HEK293 (cell line): ENCODE measurements around the gene CAMTA2.

Source experiments
- BCL11A ChIP-seq: fragments of 450-650 bp; formaldehyde crosslinking; IDR thresholded peaks from 2 replicates; pipeline ENCODE4 v1.5.1; 2016; ENCODE audit warnings: low read depth, missing biosample characterization, missing genetic modification characterization
- GLI2 ChIP-seq: fragments of 450-650 bp; formaldehyde crosslinking; IDR thresholded peaks from 2 replicates; pipeline ENCODE4; 2017; ENCODE audit warnings: missing biosample characterization, missing genetic modification characterization, low read depth, borderline replicate concordance
- HIC1 ChIP-seq: fragments of 450-650 bp; formaldehyde crosslinking; IDR thresholded peaks from 2 replicates; pipeline ENCODE4 v1.5.1; 2016; ENCODE audit warnings: missing biosample characterization, missing genetic modification characterization
- HOXC10 ChIP-seq: sonication (generic); formaldehyde crosslinking; IDR thresholded peaks from 2 replicates; pipeline ENCODE4 v1.8.1; 2023; ENCODE audit warnings: mild to moderate bottlenecking, missing genetic modification reagents
- INSM2 ChIP-seq: fragments of 450-650 bp; formaldehyde crosslinking; IDR thresholded peaks from 2 replicates; pipeline ENCODE4 v1.5.1; 2016; ENCODE audit warnings: missing biosample characterization, missing genetic modification characterization
- SP2 ChIP-seq: fragments of 450-650 bp; formaldehyde crosslinking; IDR thresholded peaks from 2 replicates; pipeline ENCODE4 v1.5.1; 2016; ENCODE audit warnings: missing biosample characterization, missing genetic modification characterization
- ZBTB17 ChIP-seq: fragments of 450-650 bp; formaldehyde crosslinking; IDR thresholded peaks from 2 replicates; pipeline ENCODE4 v1.5.1; 2016; ENCODE audit warnings: missing biosample characterization, missing genetic modification characterization
- ZBTB44 ChIP-seq: fragments of 450-650 bp; IDR thresholded peaks from 2 replicates; pipeline ENCODE4 v1.5.1; 2018; ENCODE audit warnings: missing biosample characterization, mild to moderate bottlenecking, missing genetic modification characterization
- ZBTB49 ChIP-seq: fragments of 450-650 bp; formaldehyde crosslinking; IDR thresholded peaks from 2 replicates; pipeline ENCODE4 v1.5.1; 2016; ENCODE audit warnings: missing biosample characterization, missing genetic modification characterization, low read depth
- ZBTB6 ChIP-seq: fragments of 450-650 bp; formaldehyde crosslinking; IDR thresholded peaks from 2 replicates; pipeline ENCODE4 v1.5.1; 2017; ENCODE audit warnings: missing biosample characterization, missing genetic modification characterization
- ZEB2 ChIP-seq: fragments of 450-650 bp; formaldehyde crosslinking; IDR thresholded peaks from 2 replicates; pipeline ENCODE4 v1.5.1; 2016; ENCODE audit warnings: missing biosample characterization, missing genetic modification characterization
- ZFP69B ChIP-seq: fragments of 450-650 bp; formaldehyde crosslinking; IDR thresholded peaks from 2 replicates; pipeline ENCODE4 v1.5.1; 2016; ENCODE audit warnings: missing biosample characterization, missing genetic modification characterization
- ZNF239 ChIP-seq: fragments of 450-650 bp; formaldehyde crosslinking; IDR thresholded peaks from 2 replicates; pipeline ENCODE4 v1.5.1; 2016; ENCODE audit warnings: missing biosample characterization, missing genetic modification characterization
- ZNF248 ChIP-seq: fragments of 450-650 bp; formaldehyde crosslinking; IDR thresholded peaks from 2 replicates; pipeline ENCODE4 v1.5.1; 2017; ENCODE audit warnings: missing biosample characterization, missing genetic modification characterization
- ZNF280C ChIP-seq: fragments of 450-650 bp; formaldehyde crosslinking; IDR thresholded peaks from 2 replicates; pipeline ENCODE4 v1.5.1; 2016; ENCODE audit warnings: missing biosample characterization, missing genetic modification characterization
- ZNF302 ChIP-seq: fragments of 450-650 bp; formaldehyde crosslinking; IDR thresholded peaks from 2 replicates; pipeline ENCODE4 v1.5.1; 2016; ENCODE audit warnings: missing biosample characterization, missing genetic modification characterization, low read depth
- ZNF366 ChIP-seq: fragments of 450-650 bp; formaldehyde crosslinking; conservative IDR thresholded peaks from 2 replicates; pipeline ENCODE4 v1.5.1; 2016; ENCODE audit warnings: missing biosample characterization, missing genetic modification characterization
- ZNF37A ChIP-seq: fragments of 450-650 bp; IDR thresholded peaks from 2 replicates; pipeline ENCODE4 v1.5.1; 2018; ENCODE audit warnings: missing biosample characterization, missing genetic modification characterization
- ZNF416 ChIP-seq: fragments of 450-650 bp; formaldehyde crosslinking; IDR thresholded peaks from 2 replicates; pipeline ENCODE4 v1.5.1; 2016; ENCODE audit warnings: missing biosample characterization, missing genetic modification characterization
- ZNF423 ChIP-seq: fragments of 450-650 bp; formaldehyde crosslinking; IDR thresholded peaks from 2 replicates; pipeline ENCODE4 v1.5.1; 2016; ENCODE audit warnings: missing biosample characterization, missing genetic modification characterization
- ZNF501 ChIP-seq: fragments of 450-650 bp; formaldehyde crosslinking; IDR thresholded peaks from 2 replicates; pipeline ENCODE4 v1.5.1; 2016; ENCODE audit warnings: missing biosample characterization, missing genetic modification characterization
- ZNF548 ChIP-seq: fragments of 450-650 bp; formaldehyde crosslinking; IDR thresholded peaks from 2 replicates; pipeline ENCODE4 v1.5.1; 2016; ENCODE audit warnings: missing biosample characterization, missing genetic modification characterization
- ZNF561 ChIP-seq: fragments of 450-650 bp; IDR thresholded peaks from 2 replicates; pipeline ENCODE4 v1.5.1; 2018; ENCODE audit warnings: missing biosample characterization, missing genetic modification characterization, borderline replicate concordance
- ZNF645 ChIP-seq: fragments of 450-650 bp; formaldehyde crosslinking; IDR thresholded peaks from 2 replicates; pipeline ENCODE4; 2016; ENCODE audit warnings: missing biosample characterization, missing genetic modification characterization
- ZNF768 ChIP-seq: fragments of 450-650 bp; formaldehyde crosslinking; IDR thresholded peaks from 2 replicates; pipeline ENCODE4 v1.5.1; 2018; ENCODE audit warnings: missing biosample characterization, mild to moderate bottlenecking, missing genetic modification characterization
- ZSCAN4 ChIP-seq: fragments of 450-650 bp; formaldehyde crosslinking; IDR thresholded peaks from 2 replicates; pipeline ENCODE4 v1.5.1; 2017; ENCODE audit warnings: missing biosample characterization, missing genetic modification characterization

Gene CAMTA2

GRCh38 chr17:4948166-4948930 lies 39.1 kb downstream of the CAMTA2 start, which contains the start of gene PFN1 (continued):
- TF ChIP-seq ZNF416 (tag by site-specific recombination) (no peak), ZNF548 (no peak), ZFP69B (no peak), ZBTB49 (tag by site-specific recombination) (no peak), ZNF37A (tag by site-specific recombination) (no peak), ZBTB6 (tag by site-specific recombination) (no peak), ZNF366 (tag by site-specific recombination) (peak; percentile 99), ZNF248 (tag by site-specific recombination) (no peak), SP2 (peak; percentile 14), ZNF501 (tag by site-specific recombination) (peak; percentile 82; the same call in 1 of the 2 replicates), ZNF423 (tag by site-specific recombination) (no peak), BCL11A (tag by site-specific recombination) (peak; percentile 11; the same call in 1 of the 2 replicates), ZNF302 (no peak), ZSCAN4 (no peak), ZNF280C (tag by site-specific recombination) (no peak), ZEB2 (tag by site-specific recombination) (peak; percentile 97), ZNF239 (peak; percentile 73; the same call in 1 of the 2 replicates), ZNF768 (tag by site-specific recombination) (no peak), GLI2 (tag by site-specific recombination) (no peak), INSM2 (tag by site-specific recombination) (no peak), HOXC10 (no peak), ZBTB17 (tag by site-specific recombination) (peak; percentile 97), ZNF561 (tag by site-specific recombination) (no peak), ZNF645 (tag by site-specific recombination) (no peak), HIC1 (tag by site-specific recombination) (no peak), ZBTB44 (tag by site-specific recombination) (peak; percentile 85)
